ENCODE data around the gene C1orf116.

Gene C1orf116

DNA sequence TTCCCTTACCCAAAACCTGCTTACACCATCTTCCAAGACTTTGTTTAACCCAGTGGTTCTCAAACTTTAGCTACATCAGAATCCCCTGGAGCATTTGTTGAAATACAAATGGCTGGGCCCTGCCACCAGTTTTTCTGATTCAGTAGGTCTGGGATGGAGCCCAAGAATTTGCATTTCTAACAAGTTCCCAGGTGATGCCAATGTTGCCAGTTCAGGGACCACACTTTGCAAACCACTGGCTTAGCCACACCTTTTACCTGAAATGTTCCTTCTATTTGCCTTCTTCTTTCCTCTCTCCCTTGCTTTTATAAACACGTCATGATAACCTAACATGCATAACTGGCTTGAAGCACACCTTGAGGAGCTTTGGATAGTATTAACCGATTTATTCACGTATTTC, 46.2 kb downstream of the C1orf116 start:
- DNase-seq = no peak

GRCh38 chr1:206985162-206985749, 47.3 kb downstream of the C1orf116 start:
- DNase-seq = no peak

DNA sequence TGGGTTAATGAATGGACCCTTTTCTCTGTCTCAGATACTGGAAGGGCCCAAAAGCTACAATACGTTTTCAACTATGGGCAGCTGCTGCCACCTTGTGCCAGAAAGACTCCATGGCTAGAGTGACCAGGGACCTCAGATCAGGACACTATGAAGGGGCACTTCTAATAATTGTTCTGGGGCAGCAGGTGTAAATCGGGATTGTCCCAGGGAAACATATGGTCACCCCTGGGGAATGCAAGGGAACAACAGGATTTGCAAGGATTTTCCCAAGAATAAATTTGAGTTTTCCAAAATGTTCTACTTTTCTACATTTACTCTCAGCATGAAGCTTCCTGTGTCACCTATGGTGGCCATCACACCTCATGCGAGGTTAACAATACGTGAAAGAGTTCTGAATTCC, 50.3 kb downstream of the C1orf116 start:
- DNase-seq = peak; percentile 4

- DNase-seq = no peak
These were observed 53.0 kb downstream of the C1orf116 start for GRCh38 chr1:206979379-206980043.

GRCh38 chr1:206978259-206978658, 54.3 kb downstream of the C1orf116 start:
- DNase-seq = no peak

DNA sequence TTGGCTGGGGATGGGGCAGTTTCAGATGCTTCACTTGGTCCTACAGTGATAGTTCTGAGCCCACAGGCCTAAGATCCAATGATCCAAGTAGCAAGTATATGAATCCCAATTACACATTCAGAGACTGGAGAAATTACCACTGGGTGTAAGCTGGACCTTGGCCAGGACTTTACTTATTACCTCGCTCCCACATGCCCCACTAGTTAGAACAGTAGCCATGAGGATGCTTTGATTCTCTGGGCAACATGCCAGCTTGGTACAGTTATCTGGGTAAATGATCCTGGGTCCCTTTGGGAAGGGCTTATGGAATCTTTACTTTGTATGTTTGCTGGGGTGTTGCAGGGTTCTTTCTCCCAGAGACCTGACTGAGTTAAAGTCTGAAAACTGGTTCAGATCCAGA, 57.2 kb downstream of the C1orf116 start:
- DNase-seq = no peak

GRCh38 chr1:206974140-206974539, 58.4 kb downstream of the C1orf116 start:
- no peak for DNase-seq

DNA sequence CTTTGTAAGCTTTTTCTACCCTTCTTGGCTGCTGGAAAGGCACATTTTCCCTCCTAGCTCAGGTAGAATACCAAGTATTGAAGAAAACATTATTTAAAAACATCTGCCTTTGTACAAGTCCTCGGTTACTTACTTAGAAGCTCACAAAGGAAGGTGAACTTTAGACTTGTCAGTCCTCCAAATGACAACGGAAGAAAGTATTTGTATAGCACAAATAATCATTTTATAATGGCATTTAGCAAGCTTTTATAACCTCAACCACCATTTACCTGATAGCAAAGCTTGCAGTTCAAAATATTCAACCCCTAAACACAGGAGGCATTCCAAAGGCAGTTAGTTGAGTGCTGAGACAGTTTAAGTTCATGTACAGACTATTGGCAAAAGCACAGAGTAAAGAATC, 59.8 kb downstream of the C1orf116 start:
- no peak for DNase-seq

DNA sequence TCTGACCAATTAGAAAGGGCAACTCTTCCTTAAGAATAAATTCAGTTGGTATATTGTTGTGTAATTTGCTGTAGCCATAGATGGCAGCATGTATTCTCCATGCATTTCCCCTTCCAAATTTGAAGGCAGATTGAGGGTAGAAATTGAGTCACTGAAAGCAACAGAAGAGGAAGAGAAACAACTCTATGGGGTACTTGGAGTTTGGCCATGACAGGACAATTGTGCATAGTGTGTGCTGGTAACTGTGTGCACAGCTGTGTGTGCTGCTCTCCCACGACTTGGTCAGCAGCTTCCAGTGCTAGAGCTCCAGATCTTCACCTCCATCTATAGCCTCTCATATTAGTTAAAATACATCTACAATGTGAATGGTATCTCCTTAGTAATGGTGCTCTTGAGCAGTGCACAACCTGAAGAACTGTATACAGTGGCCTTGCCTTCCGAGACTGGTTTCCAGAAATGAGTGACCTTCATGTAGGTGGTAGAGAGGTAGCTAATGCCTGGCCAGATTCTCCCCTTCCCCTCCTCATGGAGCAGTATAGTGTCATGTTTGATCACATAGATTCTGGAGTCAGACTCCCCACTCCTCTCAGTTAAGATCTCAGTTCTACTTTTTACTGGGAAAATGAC, 61.4 kb downstream of the C1orf116 start:
- no peak for DNase-seq

DNA sequence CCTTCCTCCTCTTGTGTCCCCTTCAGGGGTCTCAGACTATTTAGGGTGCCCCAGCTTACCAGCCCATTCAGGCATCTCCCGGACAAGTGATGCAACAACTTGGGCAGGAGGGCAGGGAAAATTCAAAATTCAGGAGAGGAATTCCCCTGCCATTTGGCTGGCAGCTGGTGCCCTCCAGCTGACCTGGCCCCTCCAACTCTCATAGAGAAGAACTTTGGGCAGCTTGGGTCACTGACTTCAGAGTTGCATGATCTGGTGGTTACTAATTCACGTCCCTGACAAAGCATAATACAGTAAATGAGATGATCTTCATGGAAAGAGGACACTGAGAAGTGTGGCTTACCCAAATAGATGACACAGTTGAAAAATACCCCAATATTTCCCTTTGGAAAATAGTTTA, 62.1 kb downstream of the C1orf116 start, which contains the start of gene FCAMR:
TSS of gene FCAMR (minus strand) at position 15 of the 400 bp plus-strand sequence. CDS start 335 bp downstream, outside the sequence.
- DNase-seq = no peak

- DNase-seq = no peak
These were observed 63.5 kb downstream of the C1orf116 start for GRCh38 chr1:206969090-206969489.

All from NCI-H1417 treated with DMSO at 0.1 percent for 48 hours (cell line).